ENCODE measurements around the gene ISLR.

Gene ISLR

GRCh38 chr15:74131628-74132413 lies 41.7 kb upstream of the ISLR start:
- DNase-seq (no peak), ATAC-seq (ENCODE audit: insufficient read depth, low read depth) (no peak)
- H3K27me3 ChIP-seq (ENCODE audit: insufficient read depth, low read length, poor library complexity), result no peaks in the 10 kb centered on the region
- no peak overlapping the region for H3K4me2 ChIP-seq (ENCODE audit: insufficient read depth, low read length)
- H3K4me1 ChIP-seq (ENCODE audit: insufficient read depth, low read length), result no peaks in the 10 kb centered on the region
- no peak overlapping the region for H3K4me3 ChIP-seq (ENCODE audit: low read depth in 1 of 2, low read length in 2 of 2)
- H3K27ac ChIP-seq (ENCODE audit: low read length), result no peak overlapping the region
- H3K36me3 ChIP-seq (ENCODE audit: insufficient read depth, low read length), result no peaks in the 10 kb centered on the region
- H4K20me1 ChIP-seq (ENCODE audit: insufficient read depth, low read length), result no peaks in the 10 kb centered on the region; the same call in 1 of the 2 replicates
- no peak overlapping the region for H3K9ac ChIP-seq (ENCODE audit: low read depth, low read length)
- no peaks in the 10 kb centered on the region for H3K79me2 ChIP-seq (ENCODE audit: insufficient read depth, low read length)
- no peak for TF ChIP-seq EZH2 (IDR thresholded peaks at IDR 0.05; ENCODE audit: borderline replicate concordance, low read depth, low read length, severe bottlenecking)
- TF ChIP-seq, protein P1, sequence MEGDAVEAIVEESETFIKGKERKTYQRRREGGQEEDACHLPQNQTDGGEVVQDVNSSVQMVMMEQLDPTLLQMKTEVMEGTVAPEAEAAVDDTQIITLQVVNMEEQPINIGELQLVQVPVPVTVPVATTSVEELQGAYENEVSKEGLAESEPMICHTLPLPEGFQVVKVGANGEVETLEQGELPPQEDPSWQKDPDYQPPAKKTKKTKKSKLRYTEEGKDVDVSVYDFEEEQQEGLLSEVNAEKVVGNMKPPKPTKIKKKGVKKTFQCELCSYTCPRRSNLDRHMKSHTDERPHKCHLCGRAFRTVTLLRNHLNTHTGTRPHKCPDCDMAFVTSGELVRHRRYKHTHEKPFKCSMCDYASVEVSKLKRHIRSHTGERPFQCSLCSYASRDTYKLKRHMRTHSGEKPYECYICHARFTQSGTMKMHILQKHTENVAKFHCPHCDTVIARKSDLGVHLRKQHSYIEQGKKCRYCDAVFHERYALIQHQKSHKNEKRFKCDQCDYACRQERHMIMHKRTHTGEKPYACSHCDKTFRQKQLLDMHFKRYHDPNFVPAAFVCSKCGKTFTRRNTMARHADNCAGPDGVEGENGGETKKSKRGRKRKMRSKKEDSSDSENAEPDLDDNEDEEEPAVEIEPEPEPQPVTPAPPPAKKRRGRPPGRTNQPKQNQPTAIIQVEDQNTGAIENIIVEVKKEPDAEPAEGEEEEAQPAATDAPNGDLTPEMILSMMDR (IDR thresholded peaks at IDR 0.05; ENCODE audit: borderline replicate concordance, extremely low read depth, low read length, poor library complexity, severe bottlenecking), result no peak
- no peak overlapping the region for H2AFZ ChIP-seq (ENCODE audit: low read depth, low read length)
- no peaks in the 10 kb centered on the region for H3K9me3 ChIP-seq (ENCODE audit: insufficient read depth, low read length, severe bottlenecking)

GRCh38 chr15:74132681-74133651 lies 40.5 kb upstream of the ISLR start:
- Histone ChIP-seq H3K4me2 (ENCODE audit: insufficient read depth, low read length) (no peak overlapping the region), H3K79me2 (ENCODE audit: insufficient read depth, low read length) (no peaks in the 10 kb centered on the region), H3K4me1 (ENCODE audit: insufficient read depth, low read length) (no peaks in the 10 kb centered on the region), H3K9ac (ENCODE audit: low read depth, low read length) (no peak overlapping the region), H3K27ac (ENCODE audit: low read length) (no peak overlapping the region), H2AFZ (ENCODE audit: low read depth, low read length) (no peak overlapping the region), H3K36me3 (ENCODE audit: insufficient read depth, low read length) (no peaks in the 10 kb centered on the region), H3K9me3 (ENCODE audit: insufficient read depth, low read length, severe bottlenecking) (no peaks in the 10 kb centered on the region), H3K27me3 (ENCODE audit: insufficient read depth, low read length, poor library complexity) (no peaks in the 10 kb centered on the region), H3K4me3 (ENCODE audit: low read depth in 1 of 2, low read length in 2 of 2) (no peak overlapping the region), H4K20me1 (ENCODE audit: insufficient read depth, low read length) (no peaks in the 10 kb centered on the region)
- DNase-seq (no peak), ATAC-seq (ENCODE audit: insufficient read depth, low read depth) (no peak)
- TF ChIP-seq EZH2 (IDR thresholded peaks at IDR 0.05; ENCODE audit: borderline replicate concordance, low read depth, low read length, severe bottlenecking), result no peak
- TF ChIP-seq, protein P1 (IDR thresholded peaks at IDR 0.05; ENCODE audit: borderline replicate concordance, extremely low read depth, low read length, poor library complexity, severe bottlenecking), result no peak

GRCh38 chr15:74133694-74134386 lies 39.7 kb upstream of the ISLR start:
- H3K27ac ChIP-seq (ENCODE audit: low read length), result no peak overlapping the region
- no peak overlapping the region for H3K4me2 ChIP-seq (ENCODE audit: insufficient read depth, low read length)
- H4K20me1 ChIP-seq (ENCODE audit: insufficient read depth, low read length), result no peaks in the 10 kb centered on the region
- H3K4me3 ChIP-seq (ENCODE audit: low read depth in 1 of 2, low read length in 2 of 2), result no peak overlapping the region
- H2AFZ ChIP-seq (ENCODE audit: low read depth, low read length), result no peak overlapping the region
- H3K36me3 ChIP-seq (ENCODE audit: insufficient read depth, low read length), result no peaks in the 10 kb centered on the region
- H3K9me3 ChIP-seq (ENCODE audit: insufficient read depth, low read length, severe bottlenecking), result no peaks in the 10 kb centered on the region
- no peak for ATAC-seq (ENCODE audit: insufficient read depth, low read depth)
- H3K4me1 ChIP-seq (ENCODE audit: insufficient read depth, low read length), result no peaks in the 10 kb centered on the region
- no peak overlapping the region for H3K9ac ChIP-seq (ENCODE audit: low read depth, low read length)
- H3K27me3 ChIP-seq (ENCODE audit: insufficient read depth, low read length, poor library complexity), result no peaks in the 10 kb centered on the region
- no peaks in the 10 kb centered on the region for H3K79me2 ChIP-seq (ENCODE audit: insufficient read depth, low read length)
- DNase-seq, result no peak
- TF ChIP-seq EZH2 (IDR thresholded peaks at IDR 0.05; ENCODE audit: borderline replicate concordance, low read depth, low read length, severe bottlenecking), result no peak
- TF ChIP-seq, protein P1 (IDR thresholded peaks at IDR 0.05; ENCODE audit: borderline replicate concordance, extremely low read depth, low read length, poor library complexity, severe bottlenecking), result no peak
